Embryonic facial prominence (tissue), 1 donor: Measurements from ENCODE around the gene LIF.
"Not testable (repeated sequence)": the region's sequence is repeated elsewhere in the genome, so short reads cannot be mapped to it uniquely, and the experiment has no call there.

Experiments used
- DNase-seq: peaks from one replicate; pipeline ENCODE4 v3.0.0-alpha.2; 2016; ENCODE audit errors: extremely low spot score

The LIF gene

GRCh38 chr22:30226192-30226832 lies 20.2 kb downstream of the LIF start:
- DNase-seq: no peak

GRCh38 chr22:30225220-30225927 lies 21.2 kb downstream of the LIF start:
- no peak for DNase-seq

GRCh38 chr22:30224161-30224857 lies 22.2 kb downstream of the LIF start:
- no peak for DNase-seq

GRCh38 chr22:30223303-30223702 lies 23.3 kb downstream of the LIF start:
- no peak for DNase-seq

GRCh38 chr22:30222321-30222720 lies 24.2 kb downstream of the LIF start:
- no peak for DNase-seq

- no peak for DNase-seq
These were observed 25.2 kb downstream of the LIF start for GRCh38 chr22:30221121-30221992.

- DNase-seq: no peak
These were observed 26.1 kb downstream of the LIF start for GRCh38 chr22:30220338-30221012.

GRCh38 chr22:30219668-30220278 lies 26.8 kb downstream of the LIF start:
- no peak for DNase-seq

GRCh38 chr22:30219049-30219654 lies 27.4 kb downstream of the LIF start:
- no peak for DNase-seq

GRCh38 chr22:30217698-30218560 lies 28.6 kb downstream of the LIF start:
- peak; percentile 43 for DNase-seq

- DNase-seq: no peak
These were observed 29.8 kb downstream of the LIF start for GRCh38 chr22:30216710-30217109.

GRCh38 chr22:30216272-30216671 lies 30.3 kb downstream of the LIF start:
- not testable (repeated sequence) for DNase-seq

- DNase-seq: no peak
These were observed 31.7 kb downstream of the LIF start for GRCh38 chr22:30214703-30215407.

- no peak for DNase-seq
These were observed 33.5 kb downstream of the LIF start for GRCh38 chr22:30212996-30213441.

GRCh38 chr22:30212363-30212995 lies 34.1 kb downstream of the LIF start:
- no peak for DNase-seq

- no peak for DNase-seq
These were observed 35.3 kb downstream of the LIF start for GRCh38 chr22:30211124-30211820.

- no peak for DNase-seq
These were observed 36.2 kb downstream of the LIF start for GRCh38 chr22:30210235-30210909.
